ENCODE results near the gene DHTKD1. TPM values are rescaled to one million over a fixed set of nuclear protein-coding genes. Genes with fewer than 3 reads are reported as not detected.

Gene DHTKD1
- total and polyA plus RNA-seq, 2 experiments from 2014 or later = 20.2 to 63.9 TPM

DNA sequence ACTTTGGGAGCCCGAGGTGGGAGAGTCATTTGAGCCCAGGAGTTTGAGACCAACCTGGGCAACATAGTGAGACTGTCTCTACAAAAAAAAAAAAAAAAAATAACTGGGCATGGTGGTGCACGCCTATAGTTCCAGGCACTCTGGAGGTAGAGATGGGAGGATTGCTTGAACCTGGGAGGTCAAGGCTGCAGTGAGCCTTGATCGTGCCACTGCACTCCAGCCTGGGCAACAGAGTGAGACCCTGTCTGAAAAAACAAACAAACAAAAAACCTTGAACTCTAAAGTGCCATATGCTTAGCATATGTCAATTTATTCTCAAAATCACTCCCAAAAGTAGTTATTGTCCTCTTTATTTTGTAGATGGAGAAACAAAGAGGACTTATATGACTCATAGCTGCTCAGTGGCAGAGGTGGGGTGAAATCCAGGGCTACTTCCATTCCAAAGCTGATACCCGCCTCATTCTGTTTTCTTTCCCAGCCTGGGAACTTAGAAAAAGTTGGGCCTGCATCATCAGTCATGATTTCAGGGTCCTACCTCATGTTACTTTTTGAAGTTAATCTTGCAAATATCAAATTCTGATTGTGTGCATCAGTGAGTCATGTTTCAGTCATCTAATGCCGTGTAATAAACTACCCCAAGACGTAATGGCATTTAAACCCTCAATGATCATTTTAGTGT is 13.3 kb downstream of the DHTKD1 start (continued):
- TF ChIP-seq, protein P1, sequence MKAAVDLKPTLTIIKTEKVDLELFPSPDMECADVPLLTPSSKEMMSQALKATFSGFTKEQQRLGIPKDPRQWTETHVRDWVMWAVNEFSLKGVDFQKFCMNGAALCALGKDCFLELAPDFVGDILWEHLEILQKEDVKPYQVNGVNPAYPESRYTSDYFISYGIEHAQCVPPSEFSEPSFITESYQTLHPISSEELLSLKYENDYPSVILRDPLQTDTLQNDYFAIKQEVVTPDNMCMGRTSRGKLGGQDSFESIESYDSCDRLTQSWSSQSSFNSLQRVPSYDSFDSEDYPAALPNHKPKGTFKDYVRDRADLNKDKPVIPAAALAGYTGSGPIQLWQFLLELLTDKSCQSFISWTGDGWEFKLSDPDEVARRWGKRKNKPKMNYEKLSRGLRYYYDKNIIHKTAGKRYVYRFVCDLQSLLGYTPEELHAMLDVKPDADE (IDR thresholded peaks at IDR 0.05) = no peak

DNA sequence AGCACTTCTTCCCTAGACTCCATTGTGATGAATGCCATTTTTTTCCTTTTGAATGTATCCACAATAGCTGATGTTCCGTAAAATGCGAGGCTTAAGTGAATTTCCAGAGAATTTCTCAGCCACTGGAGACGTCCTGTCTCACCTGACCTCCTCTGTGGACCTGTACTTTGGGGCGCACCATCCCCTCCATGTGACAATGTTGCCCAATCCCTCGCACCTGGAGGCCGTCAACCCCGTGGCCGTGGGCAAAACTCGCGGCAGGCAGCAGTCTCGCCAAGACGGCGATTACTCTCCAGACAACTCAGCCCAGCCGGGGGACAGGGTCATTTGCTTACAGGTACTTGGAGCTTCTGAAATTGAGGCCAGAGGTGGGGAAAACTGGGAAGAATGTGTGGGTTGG is 20.2 kb downstream of the DHTKD1 start:
- DNase-seq (ENCODE audit: low spot score) = no peak
- H3F3A ChIP-seq (replicated peaks; ENCODE audit: low read depth) = no peaks in the 10 kb centered on the region
- no peak overlapping the region for H3K4me2 ChIP-seq
- no peaks in the 10 kb centered on the region; the same call in 2 of the 3 replicates for H3K9me3 Mint-ChIP-seq
- no peak overlapping the region for H3K4me3 ChIP-seq
- no peak overlapping the region for H2AFZ ChIP-seq
- H3K4me1 Mint-ChIP-seq = no peaks in the 10 kb centered on the region
- peaks cover 82% of the 10 kb centered on the region for H3K36me3 Mint-ChIP-seq (ENCODE audit: low read depth)
- H3K36me3 ChIP-seq (ENCODE audit: insufficient read depth) = peaks cover 59% of the 10 kb centered on the region
- H4K20me1 ChIP-seq (replicated peaks; ENCODE audit: insufficient read depth) = peaks cover 5% of the 10 kb centered on the region; the same call in 1 of the 2 replicates
- no peak overlapping the region for H3K27ac ChIP-seq (ENCODE audit: low read depth)
- ATAC-seq = no peak
- H3K27ac Mint-ChIP-seq = no peak overlapping the region; the same call in 1 of the 2 replicates
- H3K79me2 ChIP-seq (replicated peaks; ENCODE audit: insufficient read depth) = no peaks in the 10 kb centered on the region
- H3K27me3 ChIP-seq (ENCODE audit: insufficient read depth) = no peaks in the 10 kb centered on the region
- no peaks in the 10 kb centered on the region for H3K9me2 ChIP-seq (ENCODE audit: insufficient read depth)
- H3K4me3 Mint-ChIP-seq = no peak overlapping the region
- H3K4me1 ChIP-seq (ENCODE audit: insufficient read depth) = no peaks in the 10 kb centered on the region
- H3K27me3 Mint-ChIP-seq (ENCODE audit: insufficient read depth, low read depth, poor library complexity) = no peaks in the 10 kb centered on the region
- TF ChIP-seq EZH2 (IDR thresholded peaks at IDR 0.05; ENCODE audit: low read depth, unreplicated experiment) = no peak
- no peak for TF ChIP-seq STAT1 (IDR thresholded peaks at IDR 0.05; ENCODE audit: unreplicated experiment)
- TF ChIP-seq, protein P1 (IDR thresholded peaks at IDR 0.05) = no peak
- no peak for TF ChIP-seq ZNF331 (CRISPR knock-in tag; IDR thresholded peaks at IDR 0.05; ENCODE audit: low read depth)
- TF ChIP-seq ZNF114 (CRISPR knock-in tag; IDR thresholded peaks at IDR 0.05) = no peak
- TF ChIP-seq, protein P2, sequence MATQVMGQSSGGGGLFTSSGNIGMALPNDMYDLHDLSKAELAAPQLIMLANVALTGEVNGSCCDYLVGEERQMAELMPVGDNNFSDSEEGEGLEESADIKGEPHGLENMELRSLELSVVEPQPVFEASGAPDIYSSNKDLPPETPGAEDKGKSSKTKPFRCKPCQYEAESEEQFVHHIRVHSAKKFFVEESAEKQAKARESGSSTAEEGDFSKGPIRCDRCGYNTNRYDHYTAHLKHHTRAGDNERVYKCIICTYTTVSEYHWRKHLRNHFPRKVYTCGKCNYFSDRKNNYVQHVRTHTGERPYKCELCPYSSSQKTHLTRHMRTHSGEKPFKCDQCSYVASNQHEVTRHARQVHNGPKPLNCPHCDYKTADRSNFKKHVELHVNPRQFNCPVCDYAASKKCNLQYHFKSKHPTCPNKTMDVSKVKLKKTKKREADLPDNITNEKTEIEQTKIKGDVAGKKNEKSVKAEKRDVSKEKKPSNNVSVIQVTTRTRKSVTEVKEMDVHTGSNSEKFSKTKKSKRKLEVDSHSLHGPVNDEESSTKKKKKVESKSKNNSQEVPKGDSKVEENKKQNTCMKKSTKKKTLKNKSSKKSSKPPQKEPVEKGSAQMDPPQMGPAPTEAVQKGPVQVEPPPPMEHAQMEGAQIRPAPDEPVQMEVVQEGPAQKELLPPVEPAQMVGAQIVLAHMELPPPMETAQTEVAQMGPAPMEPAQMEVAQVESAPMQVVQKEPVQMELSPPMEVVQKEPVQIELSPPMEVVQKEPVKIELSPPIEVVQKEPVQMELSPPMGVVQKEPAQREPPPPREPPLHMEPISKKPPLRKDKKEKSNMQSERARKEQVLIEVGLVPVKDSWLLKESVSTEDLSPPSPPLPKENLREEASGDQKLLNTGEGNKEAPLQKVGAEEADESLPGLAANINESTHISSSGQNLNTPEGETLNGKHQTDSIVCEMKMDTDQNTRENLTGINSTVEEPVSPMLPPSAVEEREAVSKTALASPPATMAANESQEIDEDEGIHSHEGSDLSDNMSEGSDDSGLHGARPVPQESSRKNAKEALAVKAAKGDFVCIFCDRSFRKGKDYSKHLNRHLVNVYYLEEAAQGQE (IDR thresholded peaks at IDR 0.05; ENCODE audit: unreplicated experiment) = no peak
- TF ChIP-seq, protein P3, sequence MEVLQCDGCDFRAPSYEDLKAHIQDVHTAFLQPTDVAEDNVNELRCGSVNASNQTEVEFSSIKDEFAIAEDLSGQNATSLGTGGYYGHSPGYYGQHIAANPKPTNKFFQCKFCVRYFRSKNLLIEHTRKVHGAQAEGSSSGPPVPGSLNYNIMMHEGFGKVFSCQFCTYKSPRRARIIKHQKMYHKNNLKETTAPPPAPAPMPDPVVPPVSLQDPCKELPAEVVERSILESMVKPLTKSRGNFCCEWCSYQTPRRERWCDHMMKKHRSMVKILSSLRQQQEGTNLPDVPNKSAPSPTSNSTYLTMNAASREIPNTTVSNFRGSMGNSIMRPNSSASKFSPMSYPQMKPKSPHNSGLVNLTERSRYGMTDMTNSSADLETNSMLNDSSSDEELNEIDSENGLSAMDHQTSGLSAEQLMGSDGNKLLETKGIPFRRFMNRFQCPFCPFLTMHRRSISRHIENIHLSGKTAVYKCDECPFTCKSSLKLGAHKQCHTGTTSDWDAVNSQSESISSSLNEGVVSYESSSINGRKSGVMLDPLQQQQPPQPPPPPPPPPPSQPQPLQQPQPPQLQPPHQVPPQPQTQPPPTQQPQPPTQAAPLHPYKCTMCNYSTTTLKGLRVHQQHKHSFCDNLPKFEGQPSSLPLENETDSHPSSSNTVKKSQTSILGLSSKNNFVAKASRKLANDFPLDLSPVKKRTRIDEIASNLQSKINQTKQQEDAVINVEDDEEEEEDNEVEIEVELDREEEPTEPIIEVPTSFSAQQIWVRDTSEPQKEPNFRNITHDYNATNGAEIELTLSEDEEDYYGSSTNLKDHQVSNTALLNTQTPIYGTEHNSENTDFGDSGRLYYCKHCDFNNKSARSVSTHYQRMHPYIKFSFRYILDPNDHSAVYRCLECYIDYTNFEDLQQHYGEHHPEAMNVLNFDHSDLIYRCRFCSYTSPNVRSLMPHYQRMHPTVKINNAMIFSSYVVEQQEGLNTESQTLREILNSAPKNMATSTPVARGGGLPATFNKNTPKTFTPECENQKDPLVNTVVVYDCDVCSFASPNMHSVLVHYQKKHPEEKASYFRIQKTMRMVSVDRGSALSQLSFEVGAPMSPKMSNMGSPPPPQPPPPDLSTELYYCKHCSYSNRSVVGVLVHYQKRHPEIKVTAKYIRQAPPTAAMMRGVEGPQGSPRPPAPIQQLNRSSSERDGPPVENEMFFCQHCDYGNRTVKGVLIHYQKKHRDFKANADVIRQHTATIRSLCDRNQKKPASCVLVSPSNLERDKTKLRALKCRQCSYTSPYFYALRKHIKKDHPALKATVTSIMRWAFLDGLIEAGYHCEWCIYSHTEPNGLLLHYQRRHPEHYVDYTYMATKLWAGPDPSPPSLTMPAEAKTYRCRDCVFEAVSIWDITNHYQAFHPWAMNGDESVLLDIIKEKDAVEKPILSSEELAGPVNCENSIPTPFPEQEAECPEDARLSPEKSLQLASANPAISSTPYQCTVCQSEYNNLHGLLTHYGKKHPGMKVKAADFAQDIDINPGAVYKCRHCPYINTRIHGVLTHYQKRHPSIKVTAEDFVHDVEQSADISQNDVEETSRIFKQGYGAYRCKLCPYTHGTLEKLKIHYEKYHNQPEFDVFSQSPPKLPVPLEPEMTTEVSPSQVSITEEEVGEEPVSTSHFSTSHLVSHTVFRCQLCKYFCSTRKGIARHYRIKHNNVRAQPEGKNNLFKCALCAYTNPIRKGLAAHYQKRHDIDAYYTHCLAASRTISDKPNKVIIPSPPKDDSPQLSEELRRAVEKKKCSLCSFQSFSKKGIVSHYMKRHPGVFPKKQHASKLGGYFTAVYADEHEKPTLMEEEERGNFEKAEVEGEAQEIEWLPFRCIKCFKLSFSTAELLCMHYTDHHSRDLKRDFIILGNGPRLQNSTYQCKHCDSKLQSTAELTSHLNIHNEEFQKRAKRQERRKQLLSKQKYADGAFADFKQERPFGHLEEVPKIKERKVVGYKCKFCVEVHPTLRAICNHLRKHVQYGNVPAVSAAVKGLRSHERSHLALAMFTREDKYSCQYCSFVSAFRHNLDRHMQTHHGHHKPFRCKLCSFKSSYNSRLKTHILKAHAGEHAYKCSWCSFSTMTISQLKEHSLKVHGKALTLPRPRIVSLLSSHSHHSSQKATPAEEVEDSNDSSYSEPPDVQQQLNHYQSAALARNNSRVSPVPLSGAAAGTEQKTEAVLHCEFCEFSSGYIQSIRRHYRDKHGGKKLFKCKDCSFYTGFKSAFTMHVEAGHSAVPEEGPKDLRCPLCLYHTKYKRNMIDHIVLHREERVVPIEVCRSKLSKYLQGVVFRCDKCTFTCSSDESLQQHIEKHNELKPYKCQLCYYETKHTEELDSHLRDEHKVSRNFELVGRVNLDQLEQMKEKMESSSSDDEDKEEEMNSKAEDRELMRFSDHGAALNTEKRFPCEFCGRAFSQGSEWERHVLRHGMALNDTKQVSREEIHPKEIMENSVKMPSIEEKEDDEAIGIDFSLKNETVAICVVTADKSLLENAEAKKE (CRISPR knock-in tag; IDR thresholded peaks at IDR 0.05) = no peak
- no peak for TF ChIP-seq POLR2AphosphoS5 (IDR thresholded peaks at IDR 0.05; ENCODE audit: low read depth)
- TF ChIP-seq CREB1 (CRISPR knock-in tag; IDR thresholded peaks at IDR 0.05; ENCODE audit: low read depth) = no peak
- TF ChIP-seq EZH2phosphoT487 (IDR thresholded peaks at IDR 0.05; ENCODE audit: unreplicated experiment) = no peak
- no peak for TF ChIP-seq JUNB (IDR thresholded peaks at IDR 0.05; ENCODE audit: unreplicated experiment)
- no peak for TF ChIP-seq NANOG (IDR thresholded peaks at IDR 0.05; ENCODE audit: borderline replicate concordance)

All from GM23338 (cell line).